Sigmoid colon (tissue), 4 donors: ENCODE results near the gene HEY2.

Source experiments
- CTCF ChIP-seq, 4 experiments: fragments of 450-650 bp in 3 of 4; fragments of 200-600 bp in 1 of 4; IDR thresholded peaks; one replicate each; pipeline ENCODE4 v1.5.1; 2016 to 2019; ENCODE audit warnings: antibody characterized with exemption in 4 of 4, mild to moderate bottlenecking in 3 of 4, moderate library complexity in 2 of 4
- POLR2A ChIP-seq, 2 donors: fragments of 450-650 bp; IDR thresholded peaks; one replicate each; pipeline ENCODE4 v1.6.1; 2016; ENCODE audit warnings: antibody characterized with exemption in 2 of 2, mild to moderate bottlenecking in 2 of 2, moderate library complexity in 2 of 2
- POLR2AphosphoS5 ChIP-seq, 4 donors: sonication (generic); formaldehyde crosslinking; IDR thresholded peaks; one replicate each; pipeline ENCODE4 v1.6.1; 2017; ENCODE audit warnings: antibody characterized with exemption in 4 of 4

DNA sequence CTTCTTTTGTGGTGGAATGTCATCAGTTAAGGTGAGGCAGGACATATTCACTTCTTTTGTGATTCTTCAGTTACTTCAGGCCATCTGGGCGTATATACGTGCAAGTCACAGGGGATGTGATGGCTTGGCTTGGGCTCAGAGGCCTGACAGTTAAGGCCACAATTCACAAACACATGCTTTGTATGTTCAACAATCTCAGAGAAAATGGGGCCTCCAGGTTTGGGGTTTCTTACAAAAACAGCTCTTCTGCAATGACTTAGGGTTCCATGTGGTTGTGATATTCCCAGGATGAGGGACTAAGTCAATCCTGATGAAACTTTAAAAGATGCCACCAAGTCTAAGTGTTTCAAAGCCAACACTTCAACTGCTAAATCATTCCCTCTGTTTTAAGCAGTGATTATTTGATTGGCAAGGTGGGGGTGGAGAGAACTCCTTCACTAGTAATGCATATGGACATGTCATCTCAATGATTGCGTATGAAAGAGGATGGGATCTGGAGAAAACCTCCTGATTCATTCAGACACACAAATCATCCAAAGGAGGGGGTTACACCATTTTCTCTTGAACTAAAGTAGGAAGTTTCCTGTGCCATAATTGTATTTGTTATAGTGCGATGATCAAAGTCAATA lies 41.7 kb upstream of the HEY2 start:
- TF ChIP-seq CTCF (IDR thresholded peaks at IDR 0.05) (no peak), POLR2A (IDR thresholded peaks at IDR 0.05) (no peak), POLR2AphosphoS5 (IDR thresholded peaks at IDR 0.05) (no peak)
